A549 treated with GW870086 at 1 μM for 4 hours (cell line): Measurements from ENCODE around the gene FHL3. TPM values are rescaled to one million over a fixed set of nuclear protein-coding genes. Genes with fewer than 3 reads are reported as not detected.

ENCODE experiments used
- total RNA-seq: library from RNA; stranded (reverse); fragments of 200-300 nt; extraction: Qiagen RNA extraction; gene quantifications from 5 replicates; pipeline ENCODE4 v1.2.3, GENCODE V29; 2022; ENCODE audit warnings: low read depth

FHL3 gene
- total RNA-seq, result 8.9 to 9.7 TPM (median 9.5 TPM) in 5 replicates

DNA sequence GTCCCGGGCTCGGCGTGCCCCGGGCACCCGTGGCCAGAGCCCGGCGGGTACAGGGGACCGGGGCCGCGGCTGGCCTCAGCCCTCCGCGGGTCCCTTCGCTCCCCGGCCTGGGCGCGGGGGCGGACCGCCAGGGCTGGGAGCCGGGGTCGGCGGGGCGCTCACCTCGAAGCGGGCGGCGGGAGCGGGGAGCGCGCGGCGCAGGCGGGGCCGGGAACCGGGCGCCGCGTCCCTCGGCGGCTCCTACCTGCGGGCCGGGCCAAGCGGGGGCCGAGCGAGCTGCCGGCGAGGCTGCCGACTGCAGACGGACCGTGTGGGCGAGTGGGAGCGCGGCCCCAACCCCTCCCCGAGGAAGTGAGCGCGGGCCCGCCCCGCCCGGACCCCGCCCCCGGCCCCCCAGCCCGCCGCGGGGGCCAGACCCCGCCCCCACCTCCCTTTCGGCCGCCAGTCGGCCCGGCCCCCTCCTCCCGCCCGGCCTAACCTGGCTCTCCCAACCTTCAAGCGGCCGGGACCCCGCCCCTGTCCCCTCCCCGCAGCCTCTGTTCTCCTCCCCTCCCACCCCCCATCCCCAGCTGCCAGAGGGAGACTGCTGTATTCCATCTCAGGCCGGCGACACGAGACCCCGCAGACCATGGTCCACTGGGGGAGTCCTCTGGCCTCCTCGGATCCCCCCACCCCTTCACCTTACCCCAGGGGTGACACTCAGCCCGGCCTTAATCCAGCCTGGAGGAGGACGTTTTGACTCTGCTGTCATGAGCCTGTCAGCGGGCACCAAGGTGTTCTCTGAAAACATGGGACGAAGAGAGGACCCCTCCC is at the start of gene FHL3:
FHL3 (minus strand) TSS at position 320 of the 813 bp plus-strand sequence. CDS start 6,102 bp downstream, outside the sequence.

DNA sequence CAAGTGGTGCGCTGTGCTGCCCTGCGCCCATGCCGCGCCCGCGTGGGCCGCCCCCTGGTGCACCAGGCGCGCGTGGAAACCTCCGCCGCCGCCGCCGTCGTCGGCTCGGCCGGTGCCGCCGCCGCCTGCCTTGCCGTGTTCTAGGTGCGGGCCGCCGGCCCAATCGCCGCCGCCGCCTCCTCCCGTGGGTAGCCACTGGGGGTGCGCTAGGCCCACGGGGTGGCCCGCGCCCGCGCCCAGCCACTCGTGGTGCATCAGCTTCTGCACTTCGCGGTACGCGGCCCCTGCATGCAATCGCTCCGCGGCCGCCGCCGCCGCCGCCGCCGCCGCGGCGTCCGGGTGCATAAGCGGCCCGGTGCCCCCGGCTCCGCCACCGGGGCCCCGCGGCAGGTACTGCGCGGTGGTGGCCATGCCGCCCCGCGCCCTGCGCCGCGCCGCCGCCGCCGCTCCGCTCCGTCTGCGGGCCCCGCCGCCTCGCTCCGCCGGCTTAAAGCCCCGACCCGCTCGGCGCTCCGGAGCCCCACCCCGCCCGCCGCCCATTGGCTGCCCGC is 41.1 kb upstream of the FHL3 start, which contains the start of gene POU3F1:
POU3F1 (minus strand) TSS at position 461 of the 551 bp plus-strand sequence; CDS start at position 411, 50 bp downstream.

DNA sequence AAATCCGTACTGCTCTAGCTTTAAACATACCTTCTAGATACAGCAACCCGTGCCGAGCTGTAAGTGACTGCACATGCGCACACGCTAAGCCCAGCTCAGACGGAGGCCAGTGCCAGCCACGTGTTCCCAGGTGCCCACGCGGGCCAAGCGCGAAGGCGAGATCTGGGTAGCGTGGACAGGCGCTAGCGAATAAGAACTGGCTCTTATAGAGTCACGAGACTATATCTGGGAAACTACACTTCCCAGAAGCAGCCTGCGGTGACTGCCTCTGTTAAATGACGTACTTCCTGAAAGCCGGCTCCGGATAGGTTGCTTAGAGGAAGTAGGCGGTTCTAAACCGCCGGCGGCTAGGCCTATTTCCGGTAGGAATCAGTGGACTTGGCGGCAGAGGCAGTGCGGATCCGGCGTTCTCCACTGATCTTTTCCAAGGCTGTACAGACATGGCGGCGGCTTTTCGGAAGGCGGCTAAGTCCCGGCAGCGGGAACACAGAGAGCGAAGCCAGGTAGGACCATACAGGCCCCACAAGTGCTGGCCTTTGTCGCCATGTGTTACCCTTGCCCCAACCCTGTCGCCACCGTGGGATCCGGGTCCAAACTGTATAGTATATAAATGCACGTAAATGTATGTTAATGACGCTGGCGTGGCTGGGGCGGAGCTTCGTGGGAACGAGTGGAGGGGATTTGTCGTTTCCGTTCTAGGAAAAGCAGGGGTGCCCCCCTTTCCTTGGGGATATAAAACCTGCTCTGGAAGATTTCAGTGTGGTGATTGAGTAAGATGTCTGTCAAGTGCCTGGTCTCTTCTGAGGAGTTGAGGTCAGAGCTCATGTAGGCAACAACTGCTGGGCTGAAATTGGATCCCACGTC is 7.3 kb upstream of the FHL3 start, which contains the start of gene UTP11:
UTP11 (plus strand) TSS at position 372 of the 864 bp plus-strand sequence; CDS start at position 441, 69 bp downstream.

Other genes starting within 250 kb of the FHL3 start
- gene EPHA10, start 240.4 kb downstream of the FHL3 start, total RNA-seq, result 0.96 to 2.1 TPM (median 1.3 TPM) in 5 replicates
- gene MANEAL, start 211.7 kb downstream of the FHL3 start, total RNA-seq, result 21.3 to 25.5 TPM (median 24.6 TPM) in 5 replicates
- gene C1orf122, start 197.7 kb downstream of the FHL3 start, total RNA-seq, result 38.4 to 66.0 TPM (median 58.1 TPM) in 5 replicates
- 11.7 to 19.1 TPM (median 17.7 TPM) in 5 replicates for gene YRDC, start 197.3 kb downstream of the FHL3 start, total RNA-seq
- gene MTF1, start 145.9 kb downstream of the FHL3 start, total RNA-seq, result 4.4 to 5.4 TPM (median 5.2 TPM) in 5 replicates
- 3.1 to 4.8 TPM (median 4.6 TPM) in 5 replicates for gene INPP5B, start 58.5 kb downstream of the FHL3 start, total RNA-seq
- 48.4 to 88.9 TPM (median 52.5 TPM) in 5 replicates for gene SF3A3, start 15.5 kb downstream of the FHL3 start, total RNA-seq
- 41.0 to 64.8 TPM (median 45.2 TPM) in 5 replicates for gene UTP11, start 7.2 kb upstream of the FHL3 start, total RNA-seq
- not detected in 5 replicates for gene POU3F1, start 41.3 kb upstream of the FHL3 start, total RNA-seq